Stimulated activated CD8-positive, alpha-beta memory T cell treated with anti-CD3 and anti-CD28 coated beads, Interleukin-7, amount 100 ng/mL, for 4 hours (primary cell): ENCODE data around the gene LIPM.
"Not testable (repeated sequence)": the region's sequence is repeated elsewhere in the genome, so short reads cannot be mapped to it uniquely, and the experiment has no call there.

Source experiments
- DNase-seq, 2 donors: peaks; one replicate each; pipeline ENCODE4 v3.0.0-alpha.2; 2020; ENCODE audit warnings: low read depth in 2 of 2

The LIPM gene

DNA sequence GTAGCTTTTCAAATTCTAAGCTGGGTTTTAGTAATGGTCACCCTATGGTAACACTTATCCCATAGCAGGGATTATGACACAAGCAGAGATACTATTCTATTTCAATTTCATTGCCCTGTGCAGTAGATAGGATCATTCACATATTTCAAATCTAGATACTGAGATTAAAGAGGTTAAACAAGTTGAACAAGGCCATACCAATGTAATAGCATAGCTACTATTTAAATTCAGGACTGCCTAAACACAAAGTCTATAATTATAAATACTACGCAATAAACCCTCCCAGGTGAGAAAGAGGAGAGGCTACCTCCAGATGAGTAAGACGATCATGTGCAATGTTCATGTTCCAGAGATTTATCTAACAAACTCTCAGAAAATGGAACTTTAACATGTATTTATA, 1.1 kb downstream of the LIPM start:
- no peak for DNase-seq

- no peak for DNase-seq
Measured at GRCh38 chr10:88804083-88804812, 1.7 kb downstream of the LIPM start.

DNA sequence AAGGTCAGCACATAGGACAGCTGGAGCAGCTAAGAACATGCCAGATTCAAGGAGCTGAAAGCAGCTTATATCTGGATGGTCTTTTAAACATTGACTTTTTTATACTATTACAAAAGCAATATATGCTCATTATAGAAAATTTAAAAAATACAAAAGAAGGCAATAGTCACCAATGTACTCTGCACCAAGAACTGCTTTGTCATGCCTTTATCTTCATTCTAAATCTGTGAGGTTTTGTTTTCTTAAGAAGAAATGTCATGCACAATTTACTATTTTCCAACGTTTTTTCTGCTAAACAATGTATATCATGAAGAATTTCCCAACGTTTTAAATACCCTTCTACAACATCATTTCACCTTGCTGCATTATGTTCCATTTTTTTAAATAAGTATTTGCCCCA, 2.8 kb downstream of the LIPM start:
- no peak for DNase-seq

DNA sequence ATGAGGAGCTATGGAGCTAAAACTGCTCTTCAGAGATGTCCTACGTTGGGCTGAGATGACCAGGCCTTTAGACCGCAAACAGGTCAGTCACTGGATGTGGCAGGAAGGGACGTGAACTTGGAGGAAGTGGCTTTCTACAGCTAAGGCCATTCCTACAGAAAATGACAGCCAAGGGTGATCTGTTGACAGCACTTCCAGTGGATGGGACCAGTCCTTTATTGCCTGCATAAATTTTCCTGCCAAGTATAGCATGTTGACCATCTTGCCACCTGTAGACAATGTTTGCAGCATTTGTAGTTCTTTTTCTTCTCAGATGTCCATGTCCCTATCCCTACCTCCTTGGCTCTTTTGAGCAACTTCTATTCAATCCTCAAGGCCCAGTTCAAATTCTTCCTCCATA, 3.4 kb downstream of the LIPM start:
- no peak for DNase-seq

GRCh38 chr10:88809621-88810020, 7.1 kb downstream of the LIPM start:
- DNase-seq = no peak

- DNase-seq = no peak
Measured at GRCh38 chr10:88810196-88810961, 7.8 kb downstream of the LIPM start.

DNA sequence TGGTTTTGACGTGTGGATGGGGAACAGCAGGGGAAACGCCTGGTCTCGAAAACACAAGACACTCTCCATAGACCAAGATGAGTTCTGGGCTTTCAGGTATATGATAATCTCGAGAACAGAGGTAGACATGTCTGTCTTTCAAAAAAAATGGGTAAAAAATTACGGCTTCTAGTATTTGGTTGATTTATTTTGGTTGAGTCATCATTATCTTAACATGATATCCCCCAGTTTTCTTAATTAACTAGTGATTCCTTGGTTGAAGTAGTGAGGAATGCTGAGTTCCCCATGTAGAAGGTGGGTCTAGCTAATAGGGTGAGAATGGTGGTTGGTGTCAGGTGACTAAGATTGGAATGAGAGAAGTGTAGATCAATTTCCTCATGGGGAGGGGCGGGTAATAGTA, 10.7 kb downstream of the LIPM start:
- DNase-seq = no peak

- DNase-seq = no peak
Measured at GRCh38 chr10:88819290-88819689, 16.8 kb downstream of the LIPM start.

DNA sequence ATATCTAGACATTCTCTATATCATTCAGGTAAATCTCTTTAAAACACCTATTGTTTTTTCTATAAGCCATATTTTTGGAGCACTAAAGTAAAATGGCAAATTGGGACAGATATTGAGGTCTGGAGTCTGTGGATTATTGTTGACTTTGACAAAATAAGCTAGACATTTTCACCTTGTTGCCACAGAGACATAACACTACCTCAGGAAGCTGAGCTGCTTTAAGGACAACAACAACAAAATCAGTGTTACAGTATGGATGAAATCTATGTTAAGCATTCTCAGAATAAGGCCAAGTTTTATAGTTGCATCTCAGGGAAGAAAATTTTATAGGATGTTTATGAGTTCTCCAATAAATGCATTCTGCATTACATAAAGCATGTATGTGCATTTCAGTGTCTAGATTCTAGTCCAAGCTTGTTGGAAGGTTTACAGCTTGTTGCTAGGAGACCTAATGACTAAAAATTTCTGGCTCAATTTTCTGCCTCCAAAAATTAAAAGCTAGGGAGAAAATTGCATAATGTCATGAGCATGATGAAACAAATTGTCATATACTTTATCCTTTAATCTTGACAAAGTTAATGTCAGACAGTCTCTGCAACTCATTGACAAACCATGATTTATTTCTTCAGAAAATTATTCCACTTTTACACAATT, 18.3 kb downstream of the LIPM start:
- no peak for DNase-seq

GRCh38 chr10:88826388-88826787, 23.9 kb downstream of the LIPM start:
- no peak for DNase-seq

- no peak for DNase-seq
Measured at GRCh38 chr10:88827671-88828070, 25.1 kb downstream of the LIPM start.

DNA sequence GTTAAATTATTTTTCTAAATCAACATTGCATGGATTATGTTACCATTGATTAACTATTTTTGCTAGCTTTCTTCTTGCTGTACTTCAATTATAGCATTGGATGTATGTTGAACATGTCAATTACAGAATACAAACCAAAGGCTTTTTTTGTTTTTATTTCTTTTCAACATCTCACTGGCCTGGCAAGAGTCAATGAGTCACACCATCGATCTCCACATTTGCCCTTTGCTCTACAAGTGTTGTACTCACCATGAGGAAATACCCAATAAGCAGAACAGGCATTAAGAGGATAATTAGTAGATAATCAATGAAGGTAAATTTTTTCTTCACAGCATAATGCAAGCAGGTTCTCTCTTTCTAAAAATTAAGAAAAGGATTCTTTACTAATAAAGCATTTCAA, 25.8 kb downstream of the LIPM start:
- DNase-seq = no peak

DNA sequence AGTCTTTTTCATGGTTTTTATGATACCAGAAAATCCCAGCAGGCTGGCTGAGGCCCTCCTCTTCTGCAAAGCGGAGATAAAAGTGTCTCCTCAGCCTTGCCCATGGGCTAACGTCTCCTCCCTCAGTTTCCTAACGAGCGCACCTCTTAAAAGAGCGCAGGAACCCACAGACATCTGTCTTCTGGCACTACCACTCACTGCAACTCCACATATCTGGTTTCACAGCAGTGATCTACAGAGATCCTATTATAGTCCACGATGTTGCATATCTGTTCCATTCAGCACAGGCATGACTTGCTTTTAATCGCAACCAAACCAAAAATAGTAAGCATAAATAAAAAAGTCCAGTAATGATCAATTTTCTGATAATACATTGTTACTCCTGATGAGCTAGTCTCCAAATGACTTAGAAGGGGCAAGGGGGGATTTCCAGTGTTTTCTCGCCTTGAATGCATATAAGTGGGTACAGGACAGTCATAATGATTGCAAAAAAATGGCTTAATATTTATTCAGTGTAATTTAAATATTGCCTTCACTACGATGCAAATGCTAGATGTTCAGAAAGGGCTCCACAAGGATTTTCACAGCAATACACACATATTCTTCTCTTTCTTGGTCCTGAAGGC, 28.2 kb downstream of the LIPM start:
- DNase-seq = no peak

GRCh38 chr10:88831709-88832108, 29.2 kb downstream of the LIPM start:
- DNase-seq = peak; percentile 8 to 25

GRCh38 chr10:88832376-88832775, 29.8 kb downstream of the LIPM start:
- DNase-seq = no peak

- DNase-seq = no peak
Measured at GRCh38 chr10:88833156-88833555, 30.6 kb downstream of the LIPM start.

DNA sequence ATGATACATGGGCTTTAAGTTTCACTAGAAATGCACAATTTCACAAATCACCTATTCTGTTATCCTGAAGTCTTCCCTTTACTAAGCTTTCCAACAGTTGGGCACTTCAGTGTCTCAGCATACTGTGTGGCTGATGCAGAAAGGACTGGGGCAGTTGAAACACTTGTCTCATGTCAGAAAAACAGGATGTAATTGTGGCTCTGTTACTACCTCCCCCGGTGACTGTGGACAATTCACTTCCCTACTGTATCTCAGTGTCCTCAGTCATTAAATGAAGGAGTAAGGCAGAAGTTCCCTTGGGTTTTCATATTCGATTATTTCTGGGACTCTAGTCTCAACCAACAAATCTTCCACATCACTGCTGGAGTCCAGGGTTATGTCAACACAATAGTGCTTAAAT, 31.2 kb downstream of the LIPM start:
- DNase-seq = no peak

GRCh38 chr10:88835096-88835909, 32.8 kb downstream of the LIPM start:
- DNase-seq = peak; percentile 74 to 86

- DNase-seq = no peak
Measured at GRCh38 chr10:88835910-88836221, 33.3 kb downstream of the LIPM start.

GRCh38 chr10:88837632-88838031, 35.1 kb downstream of the LIPM start:
- DNase-seq = not testable (repeated sequence)

DNA sequence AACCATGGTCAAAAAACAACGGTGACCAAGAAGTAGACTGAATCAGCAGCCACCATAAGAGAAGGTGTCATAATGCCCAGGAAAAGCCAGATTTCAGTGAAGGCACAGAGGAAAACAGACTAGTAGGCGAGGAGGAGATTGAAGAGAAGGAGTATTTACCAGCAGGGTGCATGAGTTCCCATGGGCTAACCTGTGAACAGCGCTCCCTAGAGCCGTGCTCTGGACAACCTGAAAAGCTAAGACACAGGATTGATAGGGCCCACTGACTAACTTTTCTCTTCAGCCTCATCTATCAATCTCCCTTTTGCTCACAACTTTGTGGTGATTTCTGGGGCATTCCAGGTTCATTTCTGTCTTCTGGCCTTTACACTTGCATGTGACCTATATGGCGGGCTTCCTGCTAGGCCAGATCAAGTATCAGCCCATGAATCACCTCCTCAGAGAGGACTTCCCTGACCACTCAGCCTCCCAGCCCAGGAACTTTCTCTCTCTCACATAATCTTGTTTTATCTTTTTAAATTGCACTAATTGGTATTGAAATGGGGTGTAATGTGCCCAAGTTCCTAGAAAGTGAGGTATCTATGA, 36.3 kb downstream of the LIPM start:
- no peak for DNase-seq
